ENCODE data around the gene RIN2.

RIN2 gene

DNA sequence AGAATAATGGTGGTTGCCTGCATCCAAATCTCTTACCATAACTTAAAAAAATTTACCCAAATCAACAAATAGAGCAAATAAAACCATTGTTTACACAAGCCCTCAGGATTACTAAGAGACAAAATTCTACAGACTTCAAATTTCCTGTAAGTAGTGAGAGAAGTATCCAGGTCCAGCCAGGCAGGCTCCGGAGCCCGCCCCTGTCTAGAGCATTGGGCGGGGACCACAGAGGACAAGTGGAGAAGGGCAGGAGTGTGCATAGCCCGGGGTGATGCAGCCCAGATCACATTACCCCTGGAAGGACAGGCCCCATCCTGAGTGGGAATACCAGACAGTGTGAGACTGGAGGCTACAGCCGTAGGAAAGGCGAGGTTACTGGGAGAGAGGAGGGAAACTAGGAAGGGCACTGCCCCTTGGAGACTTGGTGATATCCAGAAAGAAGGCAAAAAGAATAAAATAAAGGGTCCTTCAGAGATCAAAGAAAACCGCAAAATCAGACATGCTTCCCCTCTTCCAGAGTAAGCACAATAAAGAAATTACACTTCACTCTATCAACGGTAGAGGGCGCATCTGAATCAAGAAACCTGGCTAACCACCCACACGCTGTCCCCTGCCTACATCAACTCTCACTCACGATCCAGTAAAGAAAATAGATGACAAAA is 26.6 kb downstream of the RIN2 start:
- Histone ChIP-seq H3K4me3 (ENCODE audit: low read length) (no peak overlapping the region), H3K4me1 (ENCODE audit: control insufficient read depth, insufficient read depth, low read length) (peaks cover 1% of the 10 kb centered on the region; the same call in 1 of the 2 replicates), H3K9me3 (ENCODE audit: control insufficient read depth, insufficient read depth, low read length) (no peaks in the 10 kb centered on the region), H3K27ac (ENCODE audit: low read length) (no peak overlapping the region), H3K36me3 (ENCODE audit: control insufficient read depth, insufficient read depth, low read length) (no peaks in the 10 kb centered on the region), H3K27me3 (ENCODE audit: control insufficient read depth, insufficient read depth, low read length) (no peaks in the 10 kb centered on the region)
- WGBS (ENCODE audit: insufficient coverage, insufficient read length), result no CpG with 5 or more reads among the region's 11 CpGs
- DNase-seq (ENCODE audit: low read depth, low spot score), result peak; percentile 52

DNA sequence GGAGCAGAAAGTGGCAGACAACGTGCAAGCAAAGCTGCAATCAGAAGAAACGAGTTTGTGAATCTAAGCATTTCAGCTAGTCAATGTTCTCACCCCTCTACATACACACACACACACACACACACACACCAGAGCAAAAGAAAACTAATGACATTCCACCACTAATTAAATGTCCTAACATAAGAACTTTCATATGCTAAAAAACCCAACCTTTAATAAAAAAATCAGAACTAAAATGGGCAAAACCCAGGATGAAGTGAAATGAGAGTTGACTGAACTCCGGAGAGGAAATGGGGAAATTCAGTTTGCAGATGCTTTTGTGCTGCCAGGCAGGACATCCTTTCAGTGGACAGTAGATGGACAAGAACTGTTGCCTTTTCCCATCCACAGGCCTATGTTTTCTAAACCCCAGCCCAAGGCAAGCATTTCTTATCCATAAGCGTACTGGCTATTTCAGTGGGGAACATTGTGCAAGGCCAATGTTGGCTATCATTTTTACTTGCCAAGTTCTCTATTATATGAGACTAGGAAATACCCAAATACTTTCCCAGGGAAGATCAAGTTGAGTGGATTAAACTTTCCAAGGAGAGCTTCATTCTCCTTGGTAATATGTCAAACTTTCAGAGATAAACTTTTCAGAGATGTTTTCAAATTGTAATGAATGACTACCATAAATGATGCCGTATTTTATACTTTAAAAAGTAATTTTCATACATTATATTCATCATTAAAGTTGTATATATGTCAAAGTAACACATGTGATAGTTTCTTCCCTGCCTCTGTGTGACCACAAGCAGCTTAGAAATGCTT is 27.3 kb downstream of the RIN2 start:
- Histone ChIP-seq H3K4me3 (ENCODE audit: low read length) (no peak overlapping the region), H3K9me3 (ENCODE audit: control insufficient read depth, insufficient read depth, low read length) (no peaks in the 10 kb centered on the region), H3K27ac (ENCODE audit: low read length) (no peak overlapping the region), H3K27me3 (ENCODE audit: control insufficient read depth, insufficient read depth, low read length) (no peaks in the 10 kb centered on the region), H3K36me3 (ENCODE audit: control insufficient read depth, insufficient read depth, low read length) (no peaks in the 10 kb centered on the region), H3K4me1 (ENCODE audit: control insufficient read depth, insufficient read depth, low read length) (peaks cover 1% of the 10 kb centered on the region; the same call in 1 of the 2 replicates)
- no peak for DNase-seq (ENCODE audit: low read depth, low spot score)
- WGBS (ENCODE audit: insufficient coverage, insufficient read length), result no CpG with 5 or more reads among the region's 5 CpGs

DNA sequence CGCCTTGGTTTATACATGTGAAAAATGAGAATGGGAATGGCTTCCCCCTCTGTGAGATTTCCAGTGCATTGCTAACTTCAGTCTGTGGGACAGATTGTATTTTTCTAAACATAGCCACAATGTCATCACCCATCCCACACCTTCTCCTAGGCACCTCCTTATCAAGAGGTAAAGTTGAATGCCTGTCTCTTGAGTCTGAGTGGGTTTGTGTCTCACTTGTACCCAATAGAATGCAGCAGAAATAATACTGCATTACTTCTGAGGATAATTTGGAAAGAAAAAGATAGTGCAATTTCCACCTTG is 27.9 kb downstream of the RIN2 start:
- DNase-seq (ENCODE audit: low read depth, low spot score), result no peak
- Histone ChIP-seq H3K9me3 (ENCODE audit: control insufficient read depth, insufficient read depth, low read length) (no peaks in the 10 kb centered on the region), H3K4me3 (ENCODE audit: low read length) (no peak overlapping the region), H3K4me1 (ENCODE audit: control insufficient read depth, insufficient read depth, low read length) (peaks cover 1% of the 10 kb centered on the region; the same call in 1 of the 2 replicates), H3K36me3 (ENCODE audit: control insufficient read depth, insufficient read depth, low read length) (no peaks in the 10 kb centered on the region), H3K27ac (ENCODE audit: low read length) (no peak overlapping the region), H3K27me3 (ENCODE audit: control insufficient read depth, insufficient read depth, low read length) (no peaks in the 10 kb centered on the region)
- no CpG with 5 or more reads among the region's 1 CpG for WGBS (ENCODE audit: insufficient coverage, insufficient read length)

DNA sequence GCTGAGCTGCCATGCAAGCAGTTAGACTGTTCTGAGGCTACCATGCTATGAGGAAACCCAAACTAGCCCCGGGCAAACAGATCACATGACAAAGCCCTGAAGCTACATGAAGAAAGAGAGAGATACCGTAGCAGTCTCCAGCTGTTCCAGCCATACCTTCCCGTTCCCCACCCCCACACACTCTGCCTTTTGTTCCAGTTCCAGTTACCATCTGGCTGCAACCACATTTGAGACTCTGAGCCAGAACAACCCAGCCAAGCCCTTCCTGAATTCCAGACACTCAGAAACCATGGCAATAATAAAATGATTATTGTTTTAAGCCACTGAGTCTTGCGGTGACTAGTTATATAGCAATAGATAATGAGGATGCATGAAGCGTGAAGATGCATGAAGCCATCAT is 28.3 kb downstream of the RIN2 start:
- Histone ChIP-seq H3K27me3 (ENCODE audit: control insufficient read depth, insufficient read depth, low read length) (no peaks in the 10 kb centered on the region), H3K27ac (ENCODE audit: low read length) (no peak overlapping the region)

DNA sequence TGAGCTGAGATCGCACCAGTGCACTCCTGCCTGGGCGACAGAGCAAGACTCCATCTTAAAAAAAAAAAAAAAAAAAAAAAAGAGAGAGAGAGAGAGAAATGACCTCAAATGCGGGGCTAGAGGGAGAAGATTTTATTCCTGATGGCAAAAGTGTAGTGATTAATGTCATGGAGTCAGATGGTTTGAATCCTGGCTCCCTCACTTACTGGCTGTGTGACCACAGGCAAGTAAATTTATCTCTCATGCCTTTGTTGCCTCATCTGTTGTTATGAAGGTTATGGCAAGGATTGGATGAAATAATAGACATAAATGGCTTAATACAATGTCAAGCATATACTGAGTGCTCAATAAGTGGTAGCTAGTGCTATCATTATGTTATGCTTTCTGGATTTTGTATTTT is 29.3 kb downstream of the RIN2 start:
- Histone ChIP-seq H3K4me3 (ENCODE audit: low read length) (no peak overlapping the region), H3K9me3 (ENCODE audit: control insufficient read depth, insufficient read depth, low read length) (no peaks in the 10 kb centered on the region), H3K36me3 (ENCODE audit: control insufficient read depth, insufficient read depth, low read length) (no peaks in the 10 kb centered on the region), H3K27ac (ENCODE audit: low read length) (no peak overlapping the region), H3K4me1 (ENCODE audit: control insufficient read depth, insufficient read depth, low read length) (peaks cover 1% of the 10 kb centered on the region; the same call in 1 of the 2 replicates), H3K27me3 (ENCODE audit: control insufficient read depth, insufficient read depth, low read length) (no peaks in the 10 kb centered on the region)
- DNase-seq (ENCODE audit: low read depth, low spot score), result no peak
- WGBS (ENCODE audit: insufficient coverage, insufficient read length), result no CpG with 5 or more reads among the region's 3 CpGs

More for the DNA sequence above, 28.3 kb downstream of the RIN2 start:
- no peaks in the 10 kb centered on the region for H3K9me3 ChIP-seq (ENCODE audit: control insufficient read depth, insufficient read depth, low read length)
- WGBS (ENCODE audit: insufficient coverage, insufficient read length), result no CpG with 5 or more reads among the region's 5 CpGs
- peaks cover 1% of the 10 kb centered on the region; the same call in 1 of the 2 replicates for H3K4me1 ChIP-seq (ENCODE audit: control insufficient read depth, insufficient read depth, low read length)
- no peak overlapping the region for H3K4me3 ChIP-seq (ENCODE audit: low read length)
- DNase-seq (ENCODE audit: low read depth, low spot score), result no peak
- H3K36me3 ChIP-seq (ENCODE audit: control insufficient read depth, insufficient read depth, low read length), result no peaks in the 10 kb centered on the region

DNA sequence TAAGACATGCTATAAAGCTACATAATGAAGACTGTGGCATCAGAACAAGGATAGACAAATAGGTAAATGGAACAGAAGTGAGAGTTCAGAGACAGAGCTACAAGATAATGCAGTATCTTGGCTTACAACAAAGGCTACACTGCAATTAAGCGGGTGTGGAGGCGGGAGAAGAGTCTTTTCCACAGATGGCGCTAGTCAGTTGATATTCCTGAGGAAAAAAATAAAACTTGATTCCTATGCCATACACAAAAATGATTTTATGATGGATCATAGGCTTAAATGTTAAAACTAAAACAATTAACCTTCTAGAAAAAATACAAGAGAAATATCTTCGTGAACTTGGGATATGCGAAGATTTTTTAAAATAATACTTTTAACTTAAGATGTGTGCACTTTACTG is 31.0 kb downstream of the RIN2 start:
- Histone ChIP-seq H3K27ac (ENCODE audit: low read length) (no peak overlapping the region), H3K4me1 (ENCODE audit: control insufficient read depth, insufficient read depth, low read length) (peaks cover 1% of the 10 kb centered on the region; the same call in 1 of the 2 replicates), H3K27me3 (ENCODE audit: control insufficient read depth, insufficient read depth, low read length) (no peaks in the 10 kb centered on the region), H3K36me3 (ENCODE audit: control insufficient read depth, insufficient read depth, low read length) (no peaks in the 10 kb centered on the region), H3K9me3 (ENCODE audit: control insufficient read depth, insufficient read depth, low read length) (no peaks in the 10 kb centered on the region), H3K4me3 (ENCODE audit: low read length) (no peak overlapping the region)
- WGBS (ENCODE audit: insufficient coverage, insufficient read length), result no CpG with 5 or more reads among the region's 5 CpGs
- no peak for DNase-seq (ENCODE audit: low read depth, low spot score)

DNA sequence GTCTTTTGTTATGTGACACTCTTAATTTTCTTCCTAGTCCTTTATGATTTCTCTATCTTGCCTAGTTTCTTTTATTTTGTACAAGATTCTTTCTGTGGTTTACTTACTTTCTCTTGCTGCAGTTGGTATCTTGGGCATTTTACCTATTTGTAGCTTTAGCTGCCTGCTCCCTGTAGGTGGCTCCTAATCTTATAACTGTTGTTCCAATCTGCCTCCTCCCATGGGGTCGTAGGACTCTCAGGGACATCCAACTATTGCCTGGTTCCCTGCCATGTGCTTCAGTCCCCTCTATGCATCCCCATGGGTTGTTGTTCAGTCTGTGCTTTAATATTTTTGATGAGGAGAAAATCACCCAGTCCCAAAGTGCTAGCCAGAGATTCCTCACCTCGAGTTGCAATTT is 31.4 kb downstream of the RIN2 start:
- no peak for DNase-seq (ENCODE audit: low read depth, low spot score)
- Histone ChIP-seq H3K27ac (ENCODE audit: low read length) (no peak overlapping the region), H3K4me3 (ENCODE audit: low read length) (no peak overlapping the region), H3K27me3 (ENCODE audit: control insufficient read depth, insufficient read depth, low read length) (no peaks in the 10 kb centered on the region), H3K36me3 (ENCODE audit: control insufficient read depth, insufficient read depth, low read length) (no peaks in the 10 kb centered on the region), H3K9me3 (ENCODE audit: control insufficient read depth, insufficient read depth, low read length) (no peaks in the 10 kb centered on the region), H3K4me1 (ENCODE audit: control insufficient read depth, insufficient read depth, low read length) (peaks cover 1% of the 10 kb centered on the region; the same call in 1 of the 2 replicates)
- no CpG with 5 or more reads among the region's 2 CpGs for WGBS (ENCODE audit: insufficient coverage, insufficient read length)

DNA sequence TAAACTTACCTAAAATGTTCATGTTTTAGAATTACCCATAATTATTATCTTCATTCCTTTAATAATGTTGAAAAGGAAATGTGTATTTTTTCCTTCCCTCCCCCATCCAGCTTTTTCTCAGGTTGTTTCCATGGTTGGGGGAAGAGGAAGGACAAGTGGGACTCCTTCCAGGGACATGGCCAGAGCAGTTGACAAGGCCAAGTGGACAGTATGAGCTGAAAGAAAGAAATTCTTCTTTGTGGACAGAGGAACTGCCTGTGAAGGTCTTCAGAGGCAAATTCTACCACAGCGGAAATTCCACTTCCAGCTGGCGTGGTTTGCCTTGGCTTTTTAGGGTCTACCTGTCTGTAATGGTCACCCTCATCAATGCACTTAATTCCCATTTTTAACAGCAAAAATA is 33.8 kb downstream of the RIN2 start:
- no peak for DNase-seq (ENCODE audit: low read depth, low spot score)
- no peaks in the 10 kb centered on the region for H3K9me3 ChIP-seq (ENCODE audit: control insufficient read depth, insufficient read depth, low read length)
- no peaks in the 10 kb centered on the region for H3K36me3 ChIP-seq (ENCODE audit: control insufficient read depth, insufficient read depth, low read length)
- no CpG with 5 or more reads among the region's 2 CpGs for WGBS (ENCODE audit: insufficient coverage, insufficient read length)
- H3K4me1 ChIP-seq (ENCODE audit: control insufficient read depth, insufficient read depth, low read length), result no peaks in the 10 kb centered on the region
- H3K27ac ChIP-seq (ENCODE audit: low read length), result no peak overlapping the region
- H3K4me3 ChIP-seq (ENCODE audit: low read length), result no peak overlapping the region
- no peaks in the 10 kb centered on the region for H3K27me3 ChIP-seq (ENCODE audit: control insufficient read depth, insufficient read depth, low read length)

DNA sequence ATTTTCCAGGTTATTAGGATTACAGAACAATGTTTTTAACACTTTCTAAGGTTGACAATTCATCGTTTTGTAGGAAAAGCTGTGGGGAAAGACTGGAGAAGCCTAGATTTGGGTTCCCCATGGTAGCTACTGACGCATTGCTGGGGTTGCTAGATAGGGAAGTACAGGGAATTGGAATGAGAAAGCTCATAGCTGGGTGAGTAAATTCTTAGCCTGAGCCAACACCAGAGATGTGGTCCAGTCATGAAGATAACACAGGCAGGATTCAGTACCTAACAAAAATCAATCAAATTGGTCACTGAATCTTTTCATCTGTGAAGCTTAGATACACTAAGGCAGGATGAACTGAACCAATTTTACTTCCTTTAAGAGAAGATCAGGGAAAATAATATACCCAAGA is 35.7 kb downstream of the RIN2 start:
- no peaks in the 10 kb centered on the region for H3K4me1 ChIP-seq (ENCODE audit: control insufficient read depth, insufficient read depth, low read length)
- no peak overlapping the region for H3K27ac ChIP-seq (ENCODE audit: low read length)
- no CpG with 5 or more reads among the region's 2 CpGs for WGBS (ENCODE audit: insufficient coverage, insufficient read length)
- no peaks in the 10 kb centered on the region for H3K36me3 ChIP-seq (ENCODE audit: control insufficient read depth, insufficient read depth, low read length)
- H3K4me3 ChIP-seq (ENCODE audit: low read length), result no peak overlapping the region
- DNase-seq (ENCODE audit: low read depth, low spot score), result no peak
- H3K9me3 ChIP-seq (ENCODE audit: control insufficient read depth, insufficient read depth, low read length), result no peaks in the 10 kb centered on the region
- no peaks in the 10 kb centered on the region for H3K27me3 ChIP-seq (ENCODE audit: control insufficient read depth, insufficient read depth, low read length)

DNA sequence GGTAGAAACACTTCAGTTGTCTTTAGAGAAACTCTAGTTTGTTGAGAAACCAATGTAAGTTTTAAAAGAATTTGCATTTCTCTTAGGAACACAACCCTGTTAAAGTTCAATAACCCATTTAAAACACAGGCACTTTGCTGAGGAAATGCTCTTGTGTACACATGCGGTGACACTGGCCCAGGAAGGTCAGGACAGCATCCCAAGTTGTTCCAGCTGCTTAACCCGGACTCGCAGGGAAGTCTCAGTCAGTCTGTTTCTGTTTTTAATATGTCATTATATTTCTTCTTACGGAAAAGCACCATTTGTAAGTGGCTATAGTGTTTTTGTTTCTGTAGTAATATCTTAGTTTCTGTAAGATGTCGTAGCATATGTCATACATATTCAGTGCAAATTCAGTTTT is 36.9 kb downstream of the RIN2 start:
- Histone ChIP-seq H3K27me3 (ENCODE audit: control insufficient read depth, insufficient read depth, low read length) (no peaks in the 10 kb centered on the region), H3K36me3 (ENCODE audit: control insufficient read depth, insufficient read depth, low read length) (no peaks in the 10 kb centered on the region), H3K27ac (ENCODE audit: low read length) (no peak overlapping the region), H3K4me3 (ENCODE audit: low read length) (no peak overlapping the region), H3K4me1 (ENCODE audit: control insufficient read depth, insufficient read depth, low read length) (no peaks in the 10 kb centered on the region), H3K9me3 (ENCODE audit: control insufficient read depth, insufficient read depth, low read length) (no peaks in the 10 kb centered on the region)
- WGBS (ENCODE audit: insufficient coverage, insufficient read length), result no CpG with 5 or more reads among the region's 5 CpGs
- DNase-seq (ENCODE audit: low read depth, low spot score), result no peak

DNA sequence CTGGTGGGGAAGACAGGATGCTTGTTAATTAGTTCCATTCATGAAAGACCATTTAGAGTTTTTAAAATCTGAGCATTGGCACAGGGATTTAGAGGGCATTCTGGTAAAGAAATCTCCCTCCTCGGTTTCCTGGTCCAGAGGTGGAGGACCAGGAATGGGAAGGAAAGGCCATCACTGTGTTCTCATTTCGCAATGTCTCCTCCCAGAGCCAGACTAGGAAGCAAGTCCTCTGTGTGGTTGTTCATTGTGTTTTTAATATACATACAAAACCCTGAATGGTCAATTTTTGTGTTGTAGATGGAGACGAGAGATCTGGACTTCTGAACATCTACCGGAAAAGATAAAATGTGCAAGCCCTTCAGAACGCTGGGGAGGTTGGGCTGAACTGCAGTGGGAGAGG is 41.3 kb downstream of the RIN2 start:
- DNase-seq (ENCODE audit: low read depth, low spot score), result no peak
- Histone ChIP-seq H3K9me3 (ENCODE audit: control insufficient read depth, insufficient read depth, low read length) (no peaks in the 10 kb centered on the region), H3K4me3 (ENCODE audit: low read length) (no peak overlapping the region), H3K36me3 (ENCODE audit: control insufficient read depth, insufficient read depth, low read length) (no peaks in the 10 kb centered on the region), H3K27me3 (ENCODE audit: control insufficient read depth, insufficient read depth, low read length) (no peaks in the 10 kb centered on the region), H3K4me1 (ENCODE audit: control insufficient read depth, insufficient read depth, low read length) (no peaks in the 10 kb centered on the region), H3K27ac (ENCODE audit: low read length) (no peak overlapping the region)
- no CpG with 5 or more reads among the region's 5 CpGs for WGBS (ENCODE audit: insufficient coverage, insufficient read length)
